Psoas muscle (tissue), 8 donors: ENCODE results near the gene GABRB1. TPM values are rescaled to one million over a fixed set of nuclear protein-coding genes. Genes with fewer than 3 reads are reported as not detected.

ENCODE experiments used
- ATAC-seq, 4 donors: fragments of 200-7000 bp; cut with Tn5 transposase; one replicate each; pipeline ENCODE4 v1.9.1; 2020; ENCODE audit warnings: moderate library complexity in 3 of 4, mild to moderate bottlenecking in 2 of 4
- DNase-seq, 2 donors: peaks; one replicate each; pipeline ENCODE4 v3.0.0-alpha.2; 2020
- H3K27ac ChIP-seq: fragments of 200-600 bp; one replicate; pipeline ENCODE4 v1.8.0; 2022
- H3K27me3 ChIP-seq, 3 donors: fragments of 200-600 bp in 1 of 3; one replicate each; pipeline versions ENCODE4 v1.6.1 to v1.8.0; 2013 to 2022; ENCODE audit warnings: low read length in 2 of 3, mild to moderate bottlenecking in 2 of 3, moderate library complexity in 1 of 3; ENCODE audit not compliant: insufficient read depth in 3 of 3
- H3K36me3 ChIP-seq, 2 donors: fragments of 200-600 bp in 1 of 2; one replicate each; pipeline versions ENCODE4 v1.6.1 to v1.8.0; 2013 to 2022; ENCODE audit warnings: low read depth in 1 of 2, mild to moderate bottlenecking in 1 of 2, moderate library complexity in 1 of 2; ENCODE audit not compliant: insufficient read depth in 1 of 2
- H3K4me1 ChIP-seq: fragments of 200-600 bp; one replicate; pipeline ENCODE4 v1.8.0; 2022
- H3K4me3 ChIP-seq: fragments of 200-600 bp; one replicate; pipeline ENCODE4 v1.8.0; 2022; ENCODE audit warnings: mild to moderate bottlenecking
- H3K9me3 ChIP-seq: fragments of 200-600 bp; one replicate; pipeline ENCODE4 v1.8.0; 2022
- WGBS, 3 donors: extraction: QIAGEN DNeasy Blood & Tissue Kit; methylation state at CpG; one replicate each; pipeline versions ENCODE4 v1.1.6 to v1.1.7; 2013; 5-methylcytosine and 5-hydroxymethylcytosine counted together
- intact Hi-C, 2 donors: fragments of 100-400 bp; cut with DNase I; formaldehyde crosslinking; loops; one replicate each; pipeline versions ENCODE4 v1.11.0 to v1.14.2; 2022
- polyA plus RNA-seq, 3 donors: library from polyadenylated mRNA; stranded (reverse); fragments of 200-250 nt; gene quantifications; one replicate each; pipeline ENCODE4 v1.2.3, GENCODE V29; 2013
- total RNA-seq, 4 donors: library from RNA; stranded (reverse); fragmentation: NEBNext Ultra II Directional in 2 of 4; extraction: Animal tissue kit (Norgen Biotek cat#: 25700) in 2 of 4; gene quantifications; one replicate each; pipeline versions ENCODE4 v1.2.1 to v1.2.4, GENCODE V29; 2021 to 2023
- TF ChIP-seq, protein P1 (sequence below): fragments of 200-600 bp; IDR thresholded peaks from one replicate; pipeline ENCODE4 v1.8.0; 2022; ENCODE audit warnings: antibody characterized with exemption
- donor health status: healthy with polysubstance abuse.
- donor health status: DM: no; HTN: no; CAD: no; lungs with moderate emphysema.
- donor health status: Bipolar disorder and iron deficiency.
- donor health status: healthy.
- donor health status: DM: yes; HTN: yes; CAD: no.
- donor health status: DM: no; HTN: no; CAD: no.
- donor health status: DM: no; HTN: no; CAD: no.
- donor health status: DM: yes; HTN: yes; CAD: no.

The GABRB1 gene
- total and polyA plus RNA-seq, 7 donors, result not detected

DNA sequence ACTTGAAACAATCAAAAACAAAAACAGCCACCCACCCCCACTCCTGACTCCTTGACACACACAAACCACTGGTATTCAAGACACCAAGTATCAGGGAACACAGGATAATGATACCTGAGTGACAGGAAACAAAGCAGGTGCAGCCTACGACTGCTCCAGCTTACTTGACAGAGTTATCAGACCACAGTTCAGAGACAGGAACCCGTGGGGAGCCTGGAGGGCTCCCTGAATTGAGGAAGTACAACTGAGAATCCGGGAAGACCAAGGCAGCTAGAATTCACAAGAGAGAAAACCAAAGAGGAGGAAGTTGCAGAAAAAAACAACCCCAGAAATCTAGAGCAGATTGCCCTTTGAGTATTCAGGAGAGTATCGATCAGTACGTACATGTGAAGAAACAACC lies 411.6 kb downstream of the GABRB1 start:
- Histone ChIP-seq H3K36me3 (no peaks in the 10 kb centered on the region), H3K27ac (no peak overlapping the region), H3K4me3 (no peak overlapping the region), H3K9me3 (no peaks in the 10 kb centered on the region), H3K4me1 (no peaks in the 10 kb centered on the region), H3K27me3 (no peaks in the 10 kb centered on the region)
- DNase-seq, result no peak
- no peak for ATAC-seq
- WGBS, 3 donors, result 81 to 85% (median 85%) methylated on average over 5 of the region's 5 CpGs
- TF ChIP-seq, protein P1, sequence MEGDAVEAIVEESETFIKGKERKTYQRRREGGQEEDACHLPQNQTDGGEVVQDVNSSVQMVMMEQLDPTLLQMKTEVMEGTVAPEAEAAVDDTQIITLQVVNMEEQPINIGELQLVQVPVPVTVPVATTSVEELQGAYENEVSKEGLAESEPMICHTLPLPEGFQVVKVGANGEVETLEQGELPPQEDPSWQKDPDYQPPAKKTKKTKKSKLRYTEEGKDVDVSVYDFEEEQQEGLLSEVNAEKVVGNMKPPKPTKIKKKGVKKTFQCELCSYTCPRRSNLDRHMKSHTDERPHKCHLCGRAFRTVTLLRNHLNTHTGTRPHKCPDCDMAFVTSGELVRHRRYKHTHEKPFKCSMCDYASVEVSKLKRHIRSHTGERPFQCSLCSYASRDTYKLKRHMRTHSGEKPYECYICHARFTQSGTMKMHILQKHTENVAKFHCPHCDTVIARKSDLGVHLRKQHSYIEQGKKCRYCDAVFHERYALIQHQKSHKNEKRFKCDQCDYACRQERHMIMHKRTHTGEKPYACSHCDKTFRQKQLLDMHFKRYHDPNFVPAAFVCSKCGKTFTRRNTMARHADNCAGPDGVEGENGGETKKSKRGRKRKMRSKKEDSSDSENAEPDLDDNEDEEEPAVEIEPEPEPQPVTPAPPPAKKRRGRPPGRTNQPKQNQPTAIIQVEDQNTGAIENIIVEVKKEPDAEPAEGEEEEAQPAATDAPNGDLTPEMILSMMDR, result no peak
- intact Hi-C loops, result no loop called here

DNA sequence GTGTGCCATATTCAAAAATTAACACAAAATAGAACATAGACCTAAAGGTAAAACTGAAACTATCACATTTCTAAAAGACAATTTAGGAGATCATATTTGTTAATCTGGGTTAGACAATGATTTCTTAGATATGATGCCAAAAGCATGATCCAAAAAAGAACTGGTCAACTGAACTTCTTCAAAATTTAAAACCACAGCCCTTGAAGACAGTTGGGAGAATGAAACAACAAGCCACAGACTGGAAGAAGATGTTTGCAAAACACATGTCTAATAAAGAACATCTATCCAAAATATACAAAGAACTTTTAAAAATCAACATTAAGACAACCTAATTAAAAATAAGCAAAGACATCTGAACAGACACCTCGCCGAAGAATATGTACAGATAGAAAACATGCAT lies 412.7 kb downstream of the GABRB1 start:
- no peaks in the 10 kb centered on the region for H3K9me3 ChIP-seq
- H3K27me3 ChIP-seq, result no peaks in the 10 kb centered on the region
- no peak overlapping the region for H3K27ac ChIP-seq
- no peak for ATAC-seq
- DNase-seq, result no peak
- WGBS, 3 donors, result 93 to 98% (median 94%) methylated on average over 2 of the region's 2 CpGs
- intact Hi-C loops, result no loop called here
- no peak overlapping the region for H3K4me3 ChIP-seq
- TF ChIP-seq, protein P1, result no peak
- no peaks in the 10 kb centered on the region for H3K4me1 ChIP-seq
- no peaks in the 10 kb centered on the region for H3K36me3 ChIP-seq

DNA sequence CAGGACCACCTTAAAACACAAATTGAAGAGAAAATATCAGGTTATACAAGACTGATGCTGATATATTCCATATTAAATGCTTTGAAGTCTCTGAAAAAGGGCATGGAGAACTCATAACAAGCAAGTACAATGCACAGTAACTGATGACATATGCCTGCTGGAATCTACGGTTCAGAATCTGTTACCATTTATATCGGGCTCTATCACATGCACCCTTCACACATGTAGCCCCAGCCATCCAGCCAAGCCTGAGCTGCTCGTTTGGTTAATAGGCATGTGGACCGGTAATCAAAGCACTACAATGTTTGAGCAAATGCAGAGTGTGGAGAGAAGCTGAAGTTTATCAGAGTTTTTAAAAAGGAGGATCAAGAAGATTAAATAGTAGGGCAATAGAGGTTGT lies 420.3 kb downstream of the GABRB1 start:
- Histone ChIP-seq H3K9me3 (no peaks in the 10 kb centered on the region), H3K4me1 (no peaks in the 10 kb centered on the region), H3K27me3 (no peaks in the 10 kb centered on the region), H3K36me3 (peaks cover 0 to 55% of the 10 kb centered on the region in 2 donors), H3K4me3 (no peak overlapping the region), H3K27ac (no peak overlapping the region)
- TF ChIP-seq, protein P1, result no peak
- 65 to 71% (median 65%) methylated on average over 4 of the region's 4 CpGs for WGBS, 3 donors
- intact Hi-C loops, result no loop called here
- no peak for ATAC-seq
- no peak for DNase-seq

- TF ChIP-seq, protein P1, result no peak
- DNase-seq (no peak), ATAC-seq (peak in 2 of 4 donors; percentile 3 to 31)
- Histone ChIP-seq H3K27ac (peak overlapping the region; percentile 74), H3K4me1 (no peaks in the 10 kb centered on the region), H3K36me3 (peaks cover 0 to 19% of the 10 kb centered on the region in 2 donors), H3K9me3 (no peaks in the 10 kb centered on the region), H3K27me3 (no peaks in the 10 kb centered on the region), H3K4me3 (peak overlapping the region; percentile 93)
- 7 to 11% (median 11%) methylated on average over 6 of the region's 6 CpGs for WGBS, 3 donors
- intact Hi-C loops, result loop anchor here in 1 of 2 donors (2.0 kb wide), 1 partner anchor 22 kb away; the partner anchor contains the start of gene ATP10D
Observed at GRCh38 chr4:47462799-47463234, 431.4 kb downstream of the GABRB1 start.
